GM19240 (cell line): Measurements from ENCODE around the gene TNFRSF1A.

ENCODE experiments used
- DNase-seq: peaks from one replicate; pipeline ENCODE4 v3.0.0; 2011; ENCODE audit warnings: low spot score; ENCODE audit not compliant: insufficient read length

Gene TNFRSF1A

DNA sequence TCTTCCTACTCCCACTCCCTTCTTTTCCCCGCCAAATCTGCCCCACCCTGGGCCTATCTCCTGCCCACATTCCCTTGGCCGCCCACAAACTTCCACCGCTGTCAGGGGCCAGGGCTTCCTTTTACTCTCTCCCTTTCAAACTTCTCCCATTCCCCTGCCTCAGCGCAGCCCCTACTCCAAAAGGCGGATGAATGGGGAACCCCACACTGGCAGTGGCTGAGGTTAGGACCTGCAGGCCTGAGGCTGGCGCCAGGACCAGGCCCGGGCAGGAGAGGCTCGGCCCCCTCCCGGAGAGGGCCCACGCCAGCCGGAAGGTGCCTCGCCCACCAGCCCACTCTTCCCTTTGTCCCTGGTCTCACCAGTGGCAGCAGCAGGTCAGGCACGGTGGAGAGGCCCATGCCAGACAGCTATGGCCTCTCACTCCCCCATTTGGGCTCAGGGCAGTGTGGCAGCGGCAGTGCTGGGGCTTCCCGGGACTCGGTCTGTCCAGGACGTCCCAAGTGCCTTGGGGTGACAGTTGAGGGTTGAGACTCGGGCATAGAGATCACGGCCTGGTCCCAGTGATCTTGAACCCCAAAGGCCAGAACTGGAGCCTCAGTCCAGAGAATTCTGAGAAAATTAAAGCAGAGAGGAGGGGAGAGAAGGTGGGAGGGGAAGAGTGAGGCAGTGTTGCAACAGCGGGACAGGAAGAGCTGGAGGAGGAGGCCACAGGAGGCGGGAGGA lies at the start of gene TNFRSF1A:
Gene TNFRSF1A (minus strand): TSS at position 660 of the 723 bp plus-strand sequence. CDS start 262 bp downstream, at position 398.
- no peak for DNase-seq

GRCh38 chr12:6391013-6391412 lies 49.1 kb upstream of the TNFRSF1A start:
- no peak for DNase-seq

DNA sequence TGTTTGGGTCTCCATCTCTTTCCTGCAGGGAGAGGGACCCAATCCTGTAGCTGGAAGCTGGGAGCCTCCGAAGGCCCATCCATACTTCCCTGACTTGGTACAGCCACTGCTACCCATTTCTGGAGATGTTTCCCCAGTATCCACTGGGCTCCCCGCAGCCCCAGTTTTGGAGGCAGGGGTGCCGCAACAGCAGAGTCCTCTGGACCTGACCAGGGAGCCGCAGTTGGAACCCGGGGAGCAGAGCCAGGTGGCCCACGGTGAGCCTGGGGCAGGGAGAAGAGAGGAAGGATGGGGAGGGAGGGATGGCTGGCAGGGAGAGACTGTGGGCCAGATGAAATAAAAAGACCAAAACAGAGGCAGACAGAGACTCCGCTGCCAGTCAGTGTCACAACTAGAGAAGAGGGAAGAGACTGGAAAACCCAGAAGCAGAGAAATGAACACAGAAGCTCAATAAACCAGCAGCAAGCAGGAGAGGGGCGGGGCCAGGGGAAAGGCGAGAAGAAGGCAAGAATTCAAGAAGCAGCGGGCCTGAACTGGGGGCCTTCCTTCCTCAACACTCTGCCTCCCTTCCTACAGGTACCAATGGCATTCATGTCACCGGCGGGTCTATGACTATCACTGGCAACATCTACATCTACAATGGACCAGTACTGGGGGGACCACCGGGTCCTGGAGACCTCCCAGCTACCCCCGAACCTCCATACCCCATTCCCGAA lies 48.4 kb upstream of the TNFRSF1A start:
- no peak for DNase-seq

DNA sequence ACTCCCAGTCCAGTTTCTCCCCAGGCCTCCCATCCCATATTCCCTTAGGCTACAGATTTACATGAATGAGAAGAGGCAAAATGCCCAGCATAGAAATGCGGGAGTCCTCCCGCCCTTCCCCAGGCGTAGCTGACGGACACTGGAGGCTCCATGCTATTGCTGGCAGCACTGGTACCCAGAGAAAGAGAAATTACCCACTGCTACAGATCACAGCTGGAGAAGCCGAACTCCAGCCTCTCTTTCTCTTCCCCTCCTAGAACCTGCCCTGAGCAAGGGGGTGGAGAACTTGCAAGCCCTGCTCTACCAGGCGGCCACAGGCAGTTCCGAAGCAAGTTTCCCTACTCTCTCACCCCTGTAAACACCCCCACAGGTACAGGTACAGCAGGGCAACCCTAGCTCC lies 45.7 kb upstream of the TNFRSF1A start:
- DNase-seq = no peak

DNA sequence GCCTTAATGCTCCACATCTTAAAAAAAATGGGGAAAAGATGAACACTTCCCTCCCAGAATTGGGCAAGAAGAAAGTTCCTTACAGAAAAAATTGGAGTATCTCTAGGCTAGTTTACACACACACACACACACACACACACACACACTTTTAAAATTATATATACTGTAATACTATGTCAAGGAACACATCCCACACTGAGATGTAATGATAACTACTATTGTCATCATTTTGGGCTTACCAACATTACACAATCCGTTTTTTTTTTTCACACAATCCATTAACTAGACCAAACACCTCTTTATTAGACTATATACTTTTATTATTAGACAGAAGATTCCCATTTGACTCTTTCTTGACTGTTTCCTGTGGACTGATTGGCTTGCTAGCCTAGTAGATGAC lies 44.6 kb upstream of the TNFRSF1A start:
- DNase-seq = no peak

DNA sequence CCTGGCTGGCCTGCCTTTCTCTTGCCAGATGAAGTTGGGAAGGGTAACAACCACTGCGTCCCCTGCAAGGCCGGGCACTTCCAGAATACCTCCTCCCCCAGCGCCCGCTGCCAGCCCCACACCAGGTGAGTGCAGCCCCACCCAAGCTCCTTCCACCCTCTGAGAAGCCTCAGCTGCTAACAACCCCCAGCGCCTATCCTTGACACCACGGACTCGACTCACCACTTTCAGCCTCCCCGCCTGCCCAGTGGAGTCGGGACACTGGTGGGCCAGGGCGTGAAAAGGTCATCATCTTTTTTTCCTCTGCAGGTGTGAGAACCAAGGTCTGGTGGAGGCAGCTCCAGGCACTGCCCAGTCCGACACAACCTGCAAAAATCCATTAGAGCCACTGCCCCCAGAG lies 44.2 kb upstream of the TNFRSF1A start:
- no peak for DNase-seq

DNA sequence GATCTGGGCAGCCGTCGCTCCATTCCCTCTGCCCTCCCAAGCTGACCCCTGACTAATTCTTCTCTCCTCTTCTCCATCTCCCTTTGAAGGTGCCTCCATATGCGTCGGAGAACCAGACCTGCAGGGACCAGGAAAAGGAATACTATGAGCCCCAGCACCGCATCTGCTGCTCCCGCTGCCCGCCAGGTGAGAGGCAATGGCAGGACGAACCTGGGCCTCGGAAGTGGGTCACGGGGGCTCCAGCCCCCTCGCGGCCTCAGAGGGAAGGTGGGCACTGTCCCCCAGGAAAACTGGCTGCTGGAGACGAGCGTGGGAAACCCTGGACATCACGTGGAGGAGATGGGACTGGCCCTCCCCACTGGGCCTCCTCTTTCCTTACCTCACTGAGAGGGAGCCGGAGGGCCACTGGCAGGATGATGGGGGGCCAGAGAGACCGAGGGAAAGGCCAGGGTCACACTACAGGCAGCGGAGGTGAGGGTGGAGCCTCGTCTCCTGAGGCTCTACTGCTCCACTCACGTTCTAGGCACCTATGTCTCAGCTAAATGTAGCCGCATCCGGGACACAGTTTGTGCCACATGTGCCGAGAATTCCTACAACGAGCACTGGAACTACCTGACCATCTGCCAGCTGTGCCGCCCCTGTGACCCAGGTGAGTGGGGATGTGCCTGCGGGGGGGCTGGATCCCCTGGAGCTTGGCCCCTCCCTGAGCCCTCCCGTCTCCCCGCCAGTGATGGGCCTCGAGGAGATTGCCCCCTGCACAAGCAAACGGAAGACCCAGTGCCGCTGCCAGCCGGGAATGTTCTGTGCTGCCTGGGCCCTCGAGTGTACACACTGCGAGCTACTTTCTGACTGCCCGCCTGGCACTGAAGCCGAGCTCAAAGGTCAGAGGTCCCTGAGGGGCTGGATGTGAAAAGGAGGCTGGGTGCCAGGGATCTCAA lies 42.9 kb upstream of the TNFRSF1A start:
- DNase-seq = no peak

DNA sequence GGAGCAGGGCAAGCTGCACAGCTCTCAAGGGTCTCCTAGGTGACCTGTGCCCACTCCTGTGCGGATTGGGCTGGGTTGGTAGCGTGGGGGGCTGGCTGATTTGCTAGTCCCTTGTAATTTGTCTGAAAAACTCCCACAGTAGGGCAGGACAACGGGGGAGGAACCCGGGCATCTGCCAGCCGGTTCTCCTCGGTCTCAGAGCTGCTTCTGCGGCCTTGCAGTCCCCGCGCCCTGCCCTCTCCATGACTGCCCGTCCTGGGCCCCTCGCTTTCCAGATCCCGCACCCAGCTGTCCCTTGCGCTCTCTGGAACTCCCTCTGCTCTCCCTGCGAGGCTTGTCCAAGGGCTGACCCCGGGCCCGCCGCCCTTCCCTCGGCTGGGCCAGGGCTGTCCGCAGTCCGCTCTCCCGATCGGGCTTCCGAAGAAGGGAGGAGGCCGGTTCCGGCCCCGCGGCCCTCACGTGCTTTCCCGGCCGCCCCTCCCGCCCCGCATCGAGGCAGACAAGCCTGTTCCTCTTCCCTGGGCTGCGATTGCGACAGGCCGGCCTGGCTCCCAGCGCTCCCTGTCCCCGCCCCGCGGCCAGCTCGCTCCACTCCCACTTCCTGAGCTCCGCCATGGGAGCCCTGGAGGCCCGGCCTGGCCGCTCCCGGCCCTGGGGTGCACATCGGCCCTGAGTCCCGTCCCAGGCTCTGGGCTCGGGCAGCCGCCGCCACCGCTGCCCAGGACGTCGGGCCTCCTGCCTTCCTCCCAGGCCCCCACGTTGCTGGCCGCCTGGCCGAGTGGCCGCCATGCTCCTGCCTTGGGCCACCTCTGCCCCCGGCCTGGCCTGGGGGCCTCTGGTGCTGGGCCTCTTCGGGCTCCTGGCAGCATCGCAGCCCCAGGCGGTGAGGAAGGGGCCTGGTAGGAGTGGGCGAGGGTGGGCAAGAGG lies 42.0 kb upstream of the TNFRSF1A start, which contains the start of gene LTBR:
Gene LTBR (plus strand): TSS at position 591 of the 927 bp plus-strand sequence. CDS start 197 bp downstream, at position 788.
- DNase-seq = no peak

DNA sequence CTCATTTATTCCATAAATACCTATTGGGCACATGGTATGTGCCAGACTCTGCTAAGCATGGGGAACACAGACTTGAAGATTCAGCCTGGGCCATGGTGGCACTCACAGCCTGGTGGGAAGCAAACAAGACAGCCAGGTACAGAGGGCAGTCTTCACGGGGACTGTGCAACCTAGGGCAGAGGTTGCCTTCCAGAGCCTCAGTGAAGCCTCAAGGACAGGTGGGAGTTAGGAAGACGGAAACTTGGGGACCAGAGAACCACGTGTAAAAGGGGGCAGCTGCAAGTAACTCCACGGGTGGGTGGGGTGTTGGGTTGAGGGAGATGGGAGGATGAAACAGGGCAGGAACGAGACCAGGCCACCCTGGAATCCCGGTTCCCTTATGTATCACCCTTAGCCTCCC lies 41.1 kb upstream of the TNFRSF1A start:
- no peak for DNase-seq

DNA sequence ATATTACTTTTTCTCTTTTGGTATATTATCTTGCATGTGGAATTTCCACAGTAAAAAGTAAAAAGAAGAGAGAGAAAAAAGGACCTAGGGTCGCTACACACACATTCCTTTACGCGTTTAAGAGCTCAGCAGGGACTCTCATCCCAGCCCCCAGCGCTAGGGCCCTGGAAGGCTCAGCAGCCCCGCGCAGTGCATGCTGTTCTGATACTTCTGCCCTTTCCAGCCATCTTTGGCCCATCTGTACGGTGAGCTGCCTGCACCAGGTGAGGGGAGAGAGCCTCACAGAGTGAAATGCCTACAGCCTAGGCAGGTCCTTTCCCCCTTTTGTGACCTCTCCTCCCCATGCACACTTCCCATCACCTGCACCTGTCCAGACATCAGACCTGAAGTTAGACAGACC lies 40.5 kb upstream of the TNFRSF1A start:
- DNase-seq = no peak

GRCh38 chr12:6380141-6381121 lies 38.6 kb upstream of the TNFRSF1A start:
- DNase-seq = no peak

GRCh38 chr12:6378709-6379472 lies 37.0 kb upstream of the TNFRSF1A start:
- DNase-seq = no peak

DNA sequence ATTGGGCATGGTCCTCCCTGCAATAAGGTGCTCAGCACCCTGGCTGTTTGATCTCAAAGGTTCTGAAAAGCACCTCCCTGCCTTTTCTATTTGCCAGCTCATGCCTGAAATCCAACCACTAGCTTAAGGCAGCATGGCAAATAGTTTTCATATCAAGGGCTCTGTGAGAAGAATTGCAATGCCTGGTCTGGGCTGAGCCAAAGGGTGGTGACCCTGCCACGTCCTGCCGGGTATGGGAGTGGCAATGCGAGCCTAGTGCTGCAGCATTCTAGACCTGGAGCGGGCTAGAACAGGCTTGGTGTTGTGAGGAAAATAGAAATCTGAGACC lies 35.8 kb upstream of the TNFRSF1A start:
- DNase-seq = no peak

GRCh38 chr12:6376870-6377666 lies 35.2 kb upstream of the TNFRSF1A start:
- no peak for DNase-seq

DNA sequence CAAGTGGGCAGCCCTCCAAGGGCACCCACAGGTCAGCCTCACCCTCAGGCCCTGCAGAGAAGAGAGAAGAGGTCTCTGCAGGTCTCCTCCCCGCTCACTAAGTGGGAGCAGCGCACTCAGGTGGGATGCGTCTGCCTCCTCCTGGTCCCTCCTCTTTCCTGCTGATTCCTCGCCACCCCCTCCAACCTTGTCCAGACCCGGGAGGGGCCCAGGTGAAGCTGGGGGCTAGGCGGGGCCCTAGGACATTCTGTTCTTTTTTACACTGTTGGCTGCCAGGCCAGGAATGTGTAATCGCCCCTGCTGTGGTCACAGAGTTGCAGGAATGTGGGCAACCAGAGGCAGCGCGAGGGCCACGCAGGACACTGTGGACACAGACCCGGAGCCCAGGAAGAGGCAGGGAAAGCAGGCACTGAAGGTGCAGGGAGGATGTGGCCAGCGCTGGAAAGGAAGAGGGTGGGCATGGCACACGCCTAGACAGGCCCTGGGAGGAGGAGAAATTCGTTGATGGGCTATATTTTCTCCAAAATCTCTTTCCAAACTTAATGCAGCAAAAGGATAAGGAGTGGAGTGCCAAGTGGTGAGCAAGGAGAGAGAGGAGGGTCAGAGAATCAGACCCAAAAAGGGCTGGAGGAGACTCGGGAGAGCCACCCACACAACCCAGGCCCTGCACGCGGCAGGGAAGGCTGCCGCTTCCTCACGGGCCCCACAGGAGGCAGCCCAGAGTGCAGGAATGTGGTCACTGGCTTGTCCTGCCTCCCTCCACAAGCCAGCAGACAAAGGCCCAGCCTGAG lies 34.4 kb upstream of the TNFRSF1A start:
- DNase-seq = no peak

DNA sequence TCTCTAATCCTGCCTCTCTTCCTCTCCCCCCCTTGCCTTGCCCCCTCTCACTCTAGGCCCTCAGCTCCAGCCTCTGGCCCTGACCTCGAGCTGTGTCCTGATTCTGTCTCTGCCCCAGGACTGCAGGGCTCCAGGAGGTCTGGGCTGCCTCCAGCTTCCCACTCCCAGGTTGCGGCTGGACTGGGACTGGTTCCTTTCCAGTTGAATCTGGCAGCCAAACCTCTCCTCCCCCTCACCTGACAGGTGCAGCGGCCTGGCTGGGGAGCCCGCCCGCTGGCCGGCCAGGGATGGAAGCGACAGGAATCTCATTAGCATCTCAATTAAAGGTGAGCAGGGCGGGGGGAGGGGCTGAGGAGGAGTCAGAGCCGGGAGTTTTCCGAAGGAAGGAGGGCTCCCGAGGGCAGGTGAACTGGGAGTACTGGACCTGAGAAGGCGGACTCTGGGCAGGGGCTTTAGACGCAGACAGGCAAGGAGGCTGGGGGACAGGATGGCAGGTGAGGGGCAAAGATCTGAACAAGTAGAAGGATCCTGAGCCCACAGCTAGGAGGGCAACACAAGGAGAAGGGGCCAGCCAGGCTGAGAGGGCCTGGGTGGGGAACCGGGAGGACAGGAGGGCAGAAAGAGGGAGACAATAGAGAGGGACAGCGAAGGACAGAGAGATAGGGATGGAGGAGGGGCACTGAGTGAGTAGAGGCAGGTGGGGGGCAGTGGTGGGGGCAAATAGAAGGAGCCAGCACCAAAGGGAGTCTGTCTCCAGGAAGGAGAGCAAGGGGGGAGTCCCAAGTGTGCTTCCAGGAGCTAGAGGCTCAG lies 33.6 kb upstream of the TNFRSF1A start, which contains the start of gene SCNN1A:
Gene SCNN1A (minus strand): TSS at position 295 of the 810 bp plus-strand sequence. CDS start 780 bp downstream, outside the sequence.
- no peak for DNase-seq
